Body of pancreas (tissue), 4 donors: ENCODE results near the gene PKIB.

Experiments used
- POLR2A ChIP-seq, 3 donors: fragments of 450-650 bp; IDR thresholded peaks; one replicate each; pipeline ENCODE4 v1.6.1; 2016; ENCODE audit warnings: antibody characterized with exemption in 3 of 3, mild to moderate bottlenecking in 2 of 3
- TF ChIP-seq, protein P1 (sequence below), 7 experiments: fragments of 450-650 bp in 4 of 7; fragments of 200-600 bp in 3 of 7; sonication (generic) in 3 of 7; IDR thresholded peaks; one replicate each; pipeline ENCODE4 v1.5.1; 2016 to 2019; ENCODE audit warnings: antibody characterized with exemption in 7 of 7

DNA sequence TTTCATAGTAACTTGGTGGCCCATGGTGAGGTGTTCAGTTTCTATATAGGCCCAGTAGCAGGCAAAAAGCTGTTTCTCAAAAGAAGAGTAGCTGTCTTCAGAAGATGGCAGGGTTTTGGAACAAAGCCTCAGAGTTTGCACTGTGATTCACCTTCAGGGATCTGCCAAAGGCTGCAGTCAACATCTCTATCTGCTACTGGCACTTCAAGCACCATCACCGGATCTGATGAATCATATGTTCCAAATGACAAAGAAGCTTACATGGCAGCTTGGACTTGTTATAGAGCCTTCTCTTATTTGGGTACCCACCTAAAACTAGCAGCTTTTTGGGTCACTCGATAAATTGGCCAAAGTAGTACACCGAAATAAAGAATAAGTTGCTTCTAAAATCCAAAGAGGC, 39.5 kb downstream of the PKIB start:
- TF ChIP-seq, protein P1, sequence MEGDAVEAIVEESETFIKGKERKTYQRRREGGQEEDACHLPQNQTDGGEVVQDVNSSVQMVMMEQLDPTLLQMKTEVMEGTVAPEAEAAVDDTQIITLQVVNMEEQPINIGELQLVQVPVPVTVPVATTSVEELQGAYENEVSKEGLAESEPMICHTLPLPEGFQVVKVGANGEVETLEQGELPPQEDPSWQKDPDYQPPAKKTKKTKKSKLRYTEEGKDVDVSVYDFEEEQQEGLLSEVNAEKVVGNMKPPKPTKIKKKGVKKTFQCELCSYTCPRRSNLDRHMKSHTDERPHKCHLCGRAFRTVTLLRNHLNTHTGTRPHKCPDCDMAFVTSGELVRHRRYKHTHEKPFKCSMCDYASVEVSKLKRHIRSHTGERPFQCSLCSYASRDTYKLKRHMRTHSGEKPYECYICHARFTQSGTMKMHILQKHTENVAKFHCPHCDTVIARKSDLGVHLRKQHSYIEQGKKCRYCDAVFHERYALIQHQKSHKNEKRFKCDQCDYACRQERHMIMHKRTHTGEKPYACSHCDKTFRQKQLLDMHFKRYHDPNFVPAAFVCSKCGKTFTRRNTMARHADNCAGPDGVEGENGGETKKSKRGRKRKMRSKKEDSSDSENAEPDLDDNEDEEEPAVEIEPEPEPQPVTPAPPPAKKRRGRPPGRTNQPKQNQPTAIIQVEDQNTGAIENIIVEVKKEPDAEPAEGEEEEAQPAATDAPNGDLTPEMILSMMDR (IDR thresholded peaks at IDR 0.05), result no peak
- TF ChIP-seq POLR2A (IDR thresholded peaks at IDR 0.05), result no peak
